ENCODE data around the gene ATXN1.

Gene ATXN1

GRCh38 chr6:16519265-16520242, 241.7 kb downstream of the ATXN1 start:
- H3K9ac ChIP-seq (ENCODE audit: low read length) = no peak overlapping the region
- H3K4me3 ChIP-seq (ENCODE audit: low read length) = no peak overlapping the region
- H3K36me3 ChIP-seq (ENCODE audit: control insufficient read depth, insufficient read depth, low read length) = peaks cover 3% of the 10 kb centered on the region
- H3K9me3 ChIP-seq (ENCODE audit: control insufficient read depth, low read length) = no peaks in the 10 kb centered on the region
- no peaks in the 10 kb centered on the region for H3K27me3 ChIP-seq (ENCODE audit: control insufficient read depth, insufficient read depth, low read length)
- peaks cover 12% of the 10 kb centered on the region for H3K4me1 ChIP-seq (ENCODE audit: control insufficient read depth, insufficient read depth, low read length)

- H3K4me1 ChIP-seq (ENCODE audit: control insufficient read depth, insufficient read depth, low read length) = peaks cover 23% of the 10 kb centered on the region
- no peaks in the 10 kb centered on the region for H3K27me3 ChIP-seq (ENCODE audit: control insufficient read depth, insufficient read depth, low read length)
- H3K9me3 ChIP-seq (ENCODE audit: control insufficient read depth, low read length) = no peaks in the 10 kb centered on the region
- no peak overlapping the region for H3K4me3 ChIP-seq (ENCODE audit: low read length)
- H3K9ac ChIP-seq (ENCODE audit: low read length) = no peak overlapping the region
- peaks cover 3% of the 10 kb centered on the region for H3K36me3 ChIP-seq (ENCODE audit: control insufficient read depth, insufficient read depth, low read length)
These were observed 243.0 kb downstream of the ATXN1 start for GRCh38 chr6:16518265-16518664.

GRCh38 chr6:16514249-16514648, 247.0 kb downstream of the ATXN1 start:
- no peaks in the 10 kb centered on the region for H3K36me3 ChIP-seq (ENCODE audit: control insufficient read depth, insufficient read depth, low read length)
- no peaks in the 10 kb centered on the region for H3K9me3 ChIP-seq (ENCODE audit: control insufficient read depth, low read length)
- H3K4me3 ChIP-seq (ENCODE audit: low read length) = no peak overlapping the region
- H3K4me1 ChIP-seq (ENCODE audit: control insufficient read depth, insufficient read depth, low read length) = peaks cover 37% of the 10 kb centered on the region
- no peaks in the 10 kb centered on the region for H3K27me3 ChIP-seq (ENCODE audit: control insufficient read depth, insufficient read depth, low read length)
- H3K9ac ChIP-seq (ENCODE audit: low read length) = no peak overlapping the region

- Histone ChIP-seq H3K27me3 (ENCODE audit: control insufficient read depth, insufficient read depth, low read length) (no peaks in the 10 kb centered on the region), H3K4me3 (ENCODE audit: low read length) (no peak overlapping the region), H3K9me3 (ENCODE audit: control insufficient read depth, low read length) (no peaks in the 10 kb centered on the region), H3K9ac (ENCODE audit: low read length) (no peak overlapping the region), H3K4me1 (ENCODE audit: control insufficient read depth, insufficient read depth, low read length) (peaks cover 26% of the 10 kb centered on the region), H3K36me3 (ENCODE audit: control insufficient read depth, insufficient read depth, low read length) (no peaks in the 10 kb centered on the region)
These were observed 248.5 kb downstream of the ATXN1 start for GRCh38 chr6:16512544-16513290.

GRCh38 chr6:16511723-16512489, 249.4 kb downstream of the ATXN1 start:
- no peak overlapping the region for H3K9ac ChIP-seq (ENCODE audit: low read length)

GRCh38 chr6:16511040-16511660, 250.1 kb downstream of the ATXN1 start:
- H3K27me3 ChIP-seq (ENCODE audit: control insufficient read depth, insufficient read depth, low read length) = no peaks in the 10 kb centered on the region
- H3K9me3 ChIP-seq (ENCODE audit: control insufficient read depth, low read length) = no peaks in the 10 kb centered on the region
- H3K9ac ChIP-seq (ENCODE audit: low read length) = no peak overlapping the region
- H3K36me3 ChIP-seq (ENCODE audit: control insufficient read depth, insufficient read depth, low read length) = no peaks in the 10 kb centered on the region
- H3K4me3 ChIP-seq (ENCODE audit: low read length) = no peak overlapping the region
- H3K4me1 ChIP-seq (ENCODE audit: control insufficient read depth, insufficient read depth, low read length) = peaks cover 25% of the 10 kb centered on the region

More at GRCh38 chr6:16511723-16512489, 249.4 kb downstream of the ATXN1 start:
- Histone ChIP-seq H3K36me3 (ENCODE audit: control insufficient read depth, insufficient read depth, low read length) (no peaks in the 10 kb centered on the region), H3K4me3 (ENCODE audit: low read length) (no peak overlapping the region), H3K9me3 (ENCODE audit: control insufficient read depth, low read length) (no peaks in the 10 kb centered on the region), H3K27me3 (ENCODE audit: control insufficient read depth, insufficient read depth, low read length) (no peaks in the 10 kb centered on the region), H3K4me1 (ENCODE audit: control insufficient read depth, insufficient read depth, low read length) (peaks cover 25% of the 10 kb centered on the region)

- Histone ChIP-seq H3K9me3 (ENCODE audit: control insufficient read depth, low read length) (no peaks in the 10 kb centered on the region), H3K4me1 (ENCODE audit: control insufficient read depth, insufficient read depth, low read length) (peaks cover 25% of the 10 kb centered on the region), H3K36me3 (ENCODE audit: control insufficient read depth, insufficient read depth, low read length) (no peaks in the 10 kb centered on the region), H3K9ac (ENCODE audit: low read length) (no peak overlapping the region), H3K27me3 (ENCODE audit: control insufficient read depth, insufficient read depth, low read length) (no peaks in the 10 kb centered on the region), H3K4me3 (ENCODE audit: low read length) (no peak overlapping the region)
These were observed 251.0 kb downstream of the ATXN1 start for GRCh38 chr6:16510245-16510644.

GRCh38 chr6:16508959-16509358, 252.3 kb downstream of the ATXN1 start:
- Histone ChIP-seq H3K36me3 (ENCODE audit: control insufficient read depth, insufficient read depth, low read length) (no peaks in the 10 kb centered on the region), H3K9me3 (ENCODE audit: control insufficient read depth, low read length) (no peaks in the 10 kb centered on the region), H3K27me3 (ENCODE audit: control insufficient read depth, insufficient read depth, low read length) (no peaks in the 10 kb centered on the region), H3K4me3 (ENCODE audit: low read length) (no peak overlapping the region), H3K9ac (ENCODE audit: low read length) (no peak overlapping the region), H3K4me1 (ENCODE audit: control insufficient read depth, insufficient read depth, low read length) (peaks cover 19% of the 10 kb centered on the region)

GRCh38 chr6:16505711-16506357, 255.4 kb downstream of the ATXN1 start:
- H3K9me3 ChIP-seq (ENCODE audit: control insufficient read depth, low read length) = no peaks in the 10 kb centered on the region
- H3K9ac ChIP-seq (ENCODE audit: low read length) = no peak overlapping the region
- no peak overlapping the region for H3K4me3 ChIP-seq (ENCODE audit: low read length)

GRCh38 chr6:16504609-16505008, 256.7 kb downstream of the ATXN1 start:
- Histone ChIP-seq H3K4me3 (ENCODE audit: low read length) (no peak overlapping the region), H3K9ac (ENCODE audit: low read length) (no peak overlapping the region), H3K4me1 (ENCODE audit: control insufficient read depth, insufficient read depth, low read length) (no peaks in the 10 kb centered on the region), H3K27me3 (ENCODE audit: control insufficient read depth, insufficient read depth, low read length) (no peaks in the 10 kb centered on the region), H3K36me3 (ENCODE audit: control insufficient read depth, insufficient read depth, low read length) (no peaks in the 10 kb centered on the region), H3K9me3 (ENCODE audit: control insufficient read depth, low read length) (no peaks in the 10 kb centered on the region)

More at GRCh38 chr6:16505711-16506357, 255.4 kb downstream of the ATXN1 start:
- no peaks in the 10 kb centered on the region for H3K4me1 ChIP-seq (ENCODE audit: control insufficient read depth, insufficient read depth, low read length)
- H3K36me3 ChIP-seq (ENCODE audit: control insufficient read depth, insufficient read depth, low read length) = no peaks in the 10 kb centered on the region
- no peaks in the 10 kb centered on the region for H3K27me3 ChIP-seq (ENCODE audit: control insufficient read depth, insufficient read depth, low read length)

GRCh38 chr6:16503970-16504415, 257.3 kb downstream of the ATXN1 start:
- H3K4me1 ChIP-seq (ENCODE audit: control insufficient read depth, insufficient read depth, low read length) = no peaks in the 10 kb centered on the region
- no peaks in the 10 kb centered on the region for H3K36me3 ChIP-seq (ENCODE audit: control insufficient read depth, insufficient read depth, low read length)
- no peaks in the 10 kb centered on the region for H3K9me3 ChIP-seq (ENCODE audit: control insufficient read depth, low read length)
- H3K9ac ChIP-seq (ENCODE audit: low read length) = no peak overlapping the region
- H3K27me3 ChIP-seq (ENCODE audit: control insufficient read depth, insufficient read depth, low read length) = no peaks in the 10 kb centered on the region
- H3K4me3 ChIP-seq (ENCODE audit: low read length) = no peak overlapping the region
